ENCODE results near the gene SPATA13.
"Not testable (repeated sequence)": the region's sequence is repeated elsewhere in the genome, so short reads cannot be mapped to it uniquely, and the experiment has no call there.

The SPATA13 gene

DNA sequence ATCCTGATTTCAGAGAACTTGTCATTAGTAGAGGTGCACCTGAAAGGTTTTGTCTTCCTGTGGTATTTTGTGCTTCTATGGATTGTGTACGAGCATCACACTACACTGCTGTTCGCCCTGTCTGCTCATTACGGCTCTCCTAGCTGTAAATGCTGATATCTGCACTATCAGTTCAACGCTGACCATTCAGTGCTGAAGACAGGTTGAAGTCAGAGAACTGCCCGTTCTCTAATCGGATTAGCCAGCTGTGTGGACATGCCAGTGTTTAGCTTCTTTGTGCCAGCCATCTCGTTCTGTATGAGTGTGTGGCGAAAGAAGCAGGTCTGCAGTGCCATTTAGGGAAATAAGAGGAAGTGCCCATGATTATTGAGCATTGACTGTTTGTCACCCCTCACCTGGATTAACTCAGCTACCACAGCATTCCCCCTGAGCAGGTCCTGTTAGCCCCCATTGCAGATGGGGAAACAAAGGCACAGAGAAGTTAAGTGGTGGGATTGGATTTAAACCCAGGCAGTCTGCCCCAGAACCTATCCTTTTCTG lies 127.3 kb downstream of the SPATA13 start:
- DNase-seq, result no peak

DNA sequence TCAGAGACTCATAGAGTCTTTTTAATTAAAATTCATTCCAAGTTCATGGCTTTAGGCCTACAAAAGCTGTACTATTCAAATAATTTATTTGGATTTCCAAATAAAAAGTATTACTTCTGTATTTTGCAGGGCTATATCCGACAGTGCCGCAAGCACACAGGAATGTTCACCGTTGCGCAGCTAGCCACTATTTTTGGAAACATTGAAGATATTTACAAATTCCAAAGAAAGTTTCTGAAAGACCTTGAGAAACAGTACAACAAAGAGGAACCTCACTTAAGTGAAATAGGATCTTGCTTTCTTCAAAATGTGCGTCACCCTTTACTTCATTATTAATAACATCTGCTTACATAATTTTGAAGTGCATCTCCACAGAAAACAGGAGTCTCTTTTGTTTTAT lies 128.3 kb downstream of the SPATA13 start:
- DNase-seq, result no peak

GRCh38 chr13:24290280-24290932 lies 129.9 kb downstream of the SPATA13 start:
- no peak for DNase-seq

GRCh38 chr13:24292481-24292880 lies 132.0 kb downstream of the SPATA13 start:
- no peak for DNase-seq

DNA sequence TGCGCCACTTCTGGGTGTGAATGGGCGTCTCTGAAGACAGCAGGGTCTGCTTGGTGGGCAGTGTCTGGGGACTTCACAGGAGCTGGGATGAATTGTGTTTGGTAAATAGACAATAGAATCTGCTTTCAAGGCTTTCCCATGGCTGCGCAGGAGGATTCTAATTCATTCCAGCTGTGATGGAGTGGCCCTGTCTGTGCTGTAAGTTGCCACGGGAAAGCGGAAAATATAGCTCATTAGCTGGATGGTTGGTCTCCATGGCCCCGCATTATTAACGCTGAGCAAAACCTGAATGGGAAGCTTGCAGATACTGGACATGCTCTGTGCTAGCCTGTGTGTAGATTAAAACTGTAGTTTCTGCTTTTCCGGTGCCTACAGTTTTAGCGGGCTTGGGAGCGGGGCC lies 133.2 kb downstream of the SPATA13 start:
- DNase-seq, result no peak

DNA sequence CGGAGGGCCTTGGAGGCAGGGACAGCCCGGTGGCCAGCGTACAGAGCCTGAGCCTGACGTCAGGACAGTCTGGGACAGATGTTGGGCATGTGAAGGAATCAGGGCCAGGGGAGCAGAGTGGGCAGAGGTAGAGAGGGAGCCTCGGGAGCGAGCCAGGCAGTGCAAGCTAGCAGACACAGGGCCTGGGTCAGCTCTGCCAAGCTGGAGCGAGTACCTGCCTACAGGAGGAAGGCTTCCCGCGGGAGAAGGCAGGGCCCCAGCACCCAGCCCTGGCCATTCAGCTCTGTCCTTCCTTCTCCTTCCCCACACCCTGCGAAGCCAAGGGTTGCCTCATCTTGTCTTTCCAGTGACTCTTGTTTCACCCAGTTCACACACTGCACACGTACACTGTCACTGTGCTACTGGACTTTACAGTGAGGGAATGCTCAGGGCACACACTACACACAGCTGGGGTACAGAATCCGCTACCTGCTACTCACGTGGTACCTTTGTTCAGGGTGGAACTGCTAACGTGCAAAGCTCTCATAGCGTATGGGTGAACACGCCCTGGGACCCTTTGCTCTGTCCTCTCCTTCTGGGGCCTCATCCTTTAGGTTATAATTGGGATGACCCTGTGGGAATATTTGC lies 139.1 kb downstream of the SPATA13 start:
- no peak for DNase-seq

- DNase-seq, result no peak
Measured at GRCh38 chr13:24301434-24301833, 140.9 kb downstream of the SPATA13 start.

GRCh38 chr13:24301911-24302310 lies 141.4 kb downstream of the SPATA13 start:
- no peak for DNase-seq

GRCh38 chr13:24304620-24305019 lies 144.1 kb downstream of the SPATA13 start:
- DNase-seq, result no peak

DNA sequence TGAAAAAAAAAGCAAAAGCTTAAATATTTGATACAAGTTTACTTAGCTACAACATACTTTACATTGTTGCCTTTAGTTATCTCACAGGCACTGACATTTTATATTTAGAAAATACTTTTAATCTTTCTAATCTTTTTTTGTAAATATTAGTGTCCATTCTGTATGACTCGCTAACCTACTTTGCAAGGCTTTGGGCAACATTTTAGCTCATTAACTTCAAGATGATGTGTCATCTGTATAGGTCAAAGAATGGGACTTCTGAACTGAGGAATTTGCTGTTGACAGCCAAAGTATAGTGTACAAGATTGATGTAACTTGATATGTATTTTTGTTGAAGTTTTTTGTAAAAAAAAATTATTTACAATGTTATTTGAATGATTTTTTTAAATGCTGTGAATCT lies 146.1 kb downstream of the SPATA13 start:
- DNase-seq, result no peak

GRCh38 chr13:24307211-24308067 lies 146.9 kb downstream of the SPATA13 start:
- no peak for DNase-seq

GRCh38 chr13:24308068-24308445 lies 147.5 kb downstream of the SPATA13 start:
- DNase-seq, result no peak

- no peak for DNase-seq
Measured at GRCh38 chr13:24308488-24309020, 148.0 kb downstream of the SPATA13 start.

- DNase-seq, result not testable (repeated sequence)
Measured at GRCh38 chr13:24309300-24309699, 148.8 kb downstream of the SPATA13 start, which contains the start of gene C1QTNF9. Gene C1QTNF9, plus strand, starts transcription at chr13:24309580. Its CDS starts 6,424 bp downstream, at chr13:24316004.

GRCh38 chr13:24313439-24313838 lies 152.9 kb downstream of the SPATA13 start:
- no peak for DNase-seq

- not testable (repeated sequence) for DNase-seq
Measured at GRCh38 chr13:24317835-24318234, 157.3 kb downstream of the SPATA13 start.

DNA sequence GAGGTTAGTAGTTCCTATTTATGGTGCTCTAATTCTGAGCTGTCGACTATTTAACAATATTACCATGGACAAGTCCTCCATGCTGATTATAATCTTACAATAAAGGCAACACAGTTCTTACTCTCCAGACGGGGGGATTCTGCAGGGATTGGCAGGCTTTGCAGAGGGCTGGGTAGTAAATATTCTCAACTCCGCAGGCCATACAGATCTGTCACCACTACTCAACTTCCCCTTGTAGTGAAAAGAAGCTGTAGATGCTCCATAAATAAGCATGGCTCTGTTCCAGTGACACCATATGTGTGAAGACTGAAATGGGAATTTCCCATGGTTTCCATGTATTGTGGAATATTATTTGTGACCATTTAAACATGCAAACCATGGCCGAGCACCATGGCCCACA lies 158.4 kb downstream of the SPATA13 start:
- not testable (repeated sequence) for DNase-seq

- not testable (repeated sequence) for DNase-seq
Measured at GRCh38 chr13:24319641-24320040, 159.1 kb downstream of the SPATA13 start.

DNA sequence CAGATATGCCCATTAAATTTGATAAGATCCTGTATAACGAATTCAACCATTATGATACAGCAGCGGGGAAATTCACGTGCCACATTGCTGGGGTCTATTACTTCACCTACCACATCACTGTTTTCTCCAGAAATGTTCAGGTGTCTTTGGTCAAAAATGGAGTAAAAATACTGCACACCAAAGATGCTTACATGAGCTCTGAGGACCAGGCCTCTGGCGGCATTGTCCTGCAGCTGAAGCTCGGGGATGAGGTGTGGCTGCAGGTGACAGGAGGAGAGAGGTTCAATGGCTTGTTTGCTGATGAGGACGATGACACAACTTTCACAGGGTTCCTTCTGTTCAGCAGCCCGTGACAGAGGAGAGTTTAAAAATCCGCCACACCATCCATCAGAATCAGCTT lies 160.9 kb downstream of the SPATA13 start:
- DNase-seq, result not testable (repeated sequence)

DNA sequence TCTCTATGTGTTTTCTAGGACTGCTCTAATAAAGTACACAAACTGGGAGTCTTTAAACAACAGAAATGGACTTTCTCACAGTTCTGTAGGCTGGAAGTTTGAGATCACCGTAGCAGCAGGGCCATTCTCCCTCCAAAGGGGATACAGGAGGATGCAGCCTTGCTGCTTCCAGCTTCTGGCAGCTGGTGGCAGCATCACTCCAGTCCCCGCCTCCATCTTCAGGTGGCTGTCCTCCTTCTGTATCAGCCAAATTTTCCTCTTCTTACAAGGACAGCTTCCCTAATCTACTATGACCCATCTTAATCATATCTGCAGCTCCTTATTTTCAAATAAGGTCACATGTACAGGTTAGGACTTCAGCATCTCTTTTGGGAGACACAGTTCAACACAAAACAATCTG lies 161.9 kb downstream of the SPATA13 start:
- DNase-seq, result not testable (repeated sequence)

GRCh38 chr13:24323036-24323738 lies 162.7 kb downstream of the SPATA13 start:
- DNase-seq, result no peak

- no peak for DNase-seq
Measured at GRCh38 chr13:24323739-24324075, 163.2 kb downstream of the SPATA13 start.

GRCh38 chr13:24327598-24327997 lies 167.1 kb downstream of the SPATA13 start:
- DNase-seq, result not testable (repeated sequence)

All from activated CD4-positive, CD25-positive, alpha-beta regulatory T cell (primary cell).